Natural killer cell treated with Interleukin-12 subunit alpha and Interleukin-12 subunit beta and Interleukin-15 and Interleukin-18, amount 100 ng/mL, for 72 hours (primary cell): ENCODE data around the gene FBXO39. TPM values are rescaled to one million over a fixed set of nuclear protein-coding genes. Genes with fewer than 3 reads are reported as not detected.

Source experiments
- total RNA-seq, 2 donors: library from RNA; stranded (reverse); gene quantifications; one replicate each; pipeline ENCODE4 v1.2.3, GENCODE V29; 2022

The FBXO39 gene
- total RNA-seq, 2 donors from 2014 or later: 0.42 to 0.55 TPM

Other genes with a start within 250 kb of the FBXO39 start
- gene PITPNM3, start 219.7 kb upstream of the FBXO39 start, total RNA-seq: under 1 TPM; 0.59 to 0.84 TPM
- gene KIAA0753, start 135.5 kb upstream of the FBXO39 start, total RNA-seq: 10 to 100 TPM; 16.0 to 29.7 TPM
- gene TXNDC17, start 135.2 kb upstream of the FBXO39 start, total RNA-seq: 100 to 1,000 TPM in 1 of 2 donors, 10 to 100 TPM in 1; 75.9 to 106 TPM
- gene MED31, start 124.6 kb upstream of the FBXO39 start, total RNA-seq: 10 to 100 TPM; 17.3 to 25.3 TPM
- 1 to 10 TPM; 1.0 to 1.5 TPM for gene C17orf100, start 124.5 kb upstream of the FBXO39 start, total RNA-seq
- not detected for gene SLC13A5, start 62.8 kb upstream of the FBXO39 start, total RNA-seq
- 100 to 1,000 TPM in 1 of 2 donors, 10 to 100 TPM in 1; 53.7 to 110 TPM for gene XAF1, start 20.2 kb upstream of the FBXO39 start, total RNA-seq
- not detected for gene TEKT1, start 55.5 kb downstream of the FBXO39 start, total RNA-seq
- not detected for gene ALOX12, start 219.8 kb downstream of the FBXO39 start, total RNA-seq
- gene RNASEK, start 236.4 kb downstream of the FBXO39 start, total RNA-seq: 100 to 1,000 TPM; 206 to 224 TPM
- 1 to 10 TPM in 1 of 2 donors, under 1 TPM in 1; 0.73 to 1.1 TPM for gene BCL6B, start 246.8 kb downstream of the FBXO39 start, total RNA-seq